Thyroid gland (tissue), 4 donors: ENCODE data around the gene TLCD2. TPM values are rescaled to one million over a fixed set of nuclear protein-coding genes. Genes with fewer than 3 reads are reported as not detected.

Experiments
- DNase-seq, 2 donors: peaks; one replicate each; pipeline ENCODE4 v3.0.0-alpha.2; 2019
- H3K27ac ChIP-seq, 3 donors: fragments of 200-600 bp; sonication (generic); 1 replicate in 2 of 3; 2 replicates in 1 of 3; pipeline ENCODE4 v1.5.1; 2016 to 2019; ENCODE audit warnings: mild to moderate bottlenecking in 1 of 3, moderate library complexity in 1 of 3
- H3K27me3 ChIP-seq: fragments of 200-600 bp; sonication (generic); one replicate; pipeline ENCODE4 v1.5.1; 2019
- H3K36me3 ChIP-seq, 2 donors: fragments of 200-600 bp; sonication (generic); one replicate each; pipeline ENCODE4 v1.5.1; 2016 to 2019
- H3K4me1 ChIP-seq, 2 donors: fragments of 200-600 bp; sonication (generic); one replicate each; pipeline ENCODE4 v1.5.1; 2017 to 2019
- H3K4me3 ChIP-seq, 3 donors: fragments of 200-600 bp; sonication (generic); replicated peaks in 1 of 3; 1 replicate in 2 of 3; 2 replicates in 1 of 3; pipeline ENCODE4 v1.5.1; 2016; ENCODE audit warnings: mild to moderate bottlenecking in 1 of 3
- H3K9me3 ChIP-seq: fragments of 200-600 bp; sonication (generic); one replicate; pipeline ENCODE4 v1.5.1; 2017
- POLR2A ChIP-seq, 2 donors: fragments of 450-650 bp; IDR thresholded peaks; one replicate each; pipeline ENCODE4 v1.6.1; 2017; ENCODE audit warnings: antibody characterized with exemption in 2 of 2, mild to moderate bottlenecking in 2 of 2, moderate library complexity in 1 of 2
- WGBS, 2 donors: methylation state at CpG; one replicate each; pipeline ENCODE4 v1.1.5; 2017; 5-methylcytosine and 5-hydroxymethylcytosine counted together
- intact Hi-C: fragments of 100-400 bp; cut with DNase I; formaldehyde crosslinking; loops from one replicate; pipeline ENCODE4 v1.15.1; 2023
- total RNA-seq, 4 donors: library from RNA; depleted of rRNA; stranded (reverse); fragments of >200 nt; gene quantifications; one replicate each; pipeline ENCODE4 v1.2.3, GENCODE V29; 2016
- TF ChIP-seq, protein P1 (sequence below), 6 experiments: fragments of 200-600 bp in 3 of 6; fragments of 450-650 bp in 3 of 6; sonication (generic) in 3 of 6; IDR thresholded peaks; one replicate each; pipeline ENCODE4 v1.5.1; 2016 to 2019; ENCODE audit warnings: antibody characterized with exemption in 6 of 6, mild to moderate bottlenecking in 2 of 6, inconsistent platforms in 1 of 6, moderate library complexity in 1 of 6

TLCD2 gene
- total RNA-seq, 4 donors from 2014 or later = 1.7 to 5.6 (median 3.7) TPM

DNA sequence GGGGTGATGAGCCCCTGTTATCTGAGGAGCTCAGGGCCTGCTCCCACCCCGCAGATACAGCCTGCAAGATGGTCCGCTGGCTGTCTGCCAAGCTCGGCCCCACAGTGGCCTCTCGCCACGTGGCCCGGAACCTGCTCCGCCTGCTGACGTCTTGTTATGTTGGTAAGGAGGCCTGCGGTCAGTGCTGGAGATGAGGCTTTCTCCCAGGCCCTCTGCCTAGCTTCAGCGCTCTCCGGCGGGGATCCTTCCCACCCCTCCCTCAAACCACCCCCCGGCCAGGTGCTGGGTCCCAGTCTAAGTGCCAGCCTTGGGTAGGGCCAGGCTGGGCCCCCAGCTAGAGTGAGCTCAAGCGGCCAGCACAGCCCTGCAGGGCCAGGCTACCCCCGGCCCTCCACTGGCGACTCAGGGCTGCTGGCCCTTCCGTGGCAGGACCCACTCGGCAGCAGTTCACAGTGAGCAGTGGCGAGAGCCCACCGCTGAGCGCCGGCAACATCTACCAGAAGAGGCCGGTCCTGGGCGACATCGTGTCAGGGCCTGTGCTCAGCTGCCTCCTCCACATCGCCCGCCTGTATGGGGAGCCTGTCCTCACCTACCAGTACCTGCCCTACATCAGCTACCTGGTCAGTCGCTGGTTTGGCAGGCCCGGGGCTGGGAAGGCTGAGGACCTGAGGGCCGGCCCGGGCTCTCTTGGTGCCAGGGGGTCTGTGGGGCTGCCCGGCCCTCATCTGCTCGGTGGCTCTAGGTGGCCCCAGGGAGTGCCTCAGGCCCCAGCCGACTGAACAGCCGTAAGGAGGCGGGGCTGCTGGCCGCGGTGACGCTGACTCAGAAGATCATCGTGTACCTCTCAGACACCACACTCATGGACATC lies 20.4 kb upstream of the TLCD2 start:
- Histone ChIP-seq H3K36me3 (peaks cover 16 to 29% of the 10 kb centered on the region in 2 donors), H3K27me3 (no peaks in the 10 kb centered on the region), H3K27ac (peak overlapping the region; percentile 39 to 76 (median 61)), H3K4me3 (no peak overlapping the region), H3K9me3 (no peaks in the 10 kb centered on the region), H3K4me1 (peaks cover 0 to 9% of the 10 kb centered on the region in 2 donors)
- DNase-seq = peak; percentile 53 to 54
- 80 to 90% methylated on average over 2 to 13 of the region's 40 CpGs for WGBS, 2 donors
- intact Hi-C loops = no loop called here
- TF ChIP-seq POLR2A (IDR thresholded peaks at IDR 0.05) = no peak
- TF ChIP-seq, protein P1, sequence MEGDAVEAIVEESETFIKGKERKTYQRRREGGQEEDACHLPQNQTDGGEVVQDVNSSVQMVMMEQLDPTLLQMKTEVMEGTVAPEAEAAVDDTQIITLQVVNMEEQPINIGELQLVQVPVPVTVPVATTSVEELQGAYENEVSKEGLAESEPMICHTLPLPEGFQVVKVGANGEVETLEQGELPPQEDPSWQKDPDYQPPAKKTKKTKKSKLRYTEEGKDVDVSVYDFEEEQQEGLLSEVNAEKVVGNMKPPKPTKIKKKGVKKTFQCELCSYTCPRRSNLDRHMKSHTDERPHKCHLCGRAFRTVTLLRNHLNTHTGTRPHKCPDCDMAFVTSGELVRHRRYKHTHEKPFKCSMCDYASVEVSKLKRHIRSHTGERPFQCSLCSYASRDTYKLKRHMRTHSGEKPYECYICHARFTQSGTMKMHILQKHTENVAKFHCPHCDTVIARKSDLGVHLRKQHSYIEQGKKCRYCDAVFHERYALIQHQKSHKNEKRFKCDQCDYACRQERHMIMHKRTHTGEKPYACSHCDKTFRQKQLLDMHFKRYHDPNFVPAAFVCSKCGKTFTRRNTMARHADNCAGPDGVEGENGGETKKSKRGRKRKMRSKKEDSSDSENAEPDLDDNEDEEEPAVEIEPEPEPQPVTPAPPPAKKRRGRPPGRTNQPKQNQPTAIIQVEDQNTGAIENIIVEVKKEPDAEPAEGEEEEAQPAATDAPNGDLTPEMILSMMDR (IDR thresholded peaks at IDR 0.05) = no peak

DNA sequence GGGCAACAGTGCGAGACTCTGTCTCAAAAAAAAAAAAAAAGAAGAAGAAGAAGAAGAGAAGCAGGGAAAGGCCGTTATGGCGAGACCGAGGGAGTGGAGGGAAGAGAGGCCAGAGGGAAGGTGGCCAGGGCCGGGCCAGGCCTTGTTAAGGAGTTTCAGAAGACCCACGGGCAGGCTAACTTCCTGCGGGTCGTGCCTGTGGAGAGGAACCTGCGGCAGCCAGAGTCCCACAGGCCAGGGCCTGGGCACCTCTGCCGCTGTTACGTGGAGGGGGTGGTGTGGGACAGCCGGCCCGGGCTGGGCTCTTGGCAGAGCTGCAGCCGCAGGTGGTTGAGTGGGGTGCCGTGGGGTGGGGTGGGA lies 19.8 kb upstream of the TLCD2 start:
- Histone ChIP-seq H3K4me1 (peaks cover 6 to 15% of the 10 kb centered on the region in 2 donors), H3K27me3 (no peaks in the 10 kb centered on the region), H3K9me3 (no peaks in the 10 kb centered on the region), H3K4me3 (no peak overlapping the region), H3K36me3 (peaks cover 16 to 29% of the 10 kb centered on the region in 2 donors), H3K27ac (peak overlapping the region in 2 of 3 donors; percentile 61 to 76)
- TF ChIP-seq POLR2A (IDR thresholded peaks at IDR 0.05) = no peak
- TF ChIP-seq, protein P1 (IDR thresholded peaks at IDR 0.05) = no peak
- 68 to 69% methylated on average over 12 to 13 of the region's 15 CpGs for WGBS, 2 donors
- DNase-seq = no peak
- intact Hi-C loops = loop anchor here (5.0 kb wide), 1 partner anchor 57 kb away; no protein-coding TSS in a partner anchor

DNA sequence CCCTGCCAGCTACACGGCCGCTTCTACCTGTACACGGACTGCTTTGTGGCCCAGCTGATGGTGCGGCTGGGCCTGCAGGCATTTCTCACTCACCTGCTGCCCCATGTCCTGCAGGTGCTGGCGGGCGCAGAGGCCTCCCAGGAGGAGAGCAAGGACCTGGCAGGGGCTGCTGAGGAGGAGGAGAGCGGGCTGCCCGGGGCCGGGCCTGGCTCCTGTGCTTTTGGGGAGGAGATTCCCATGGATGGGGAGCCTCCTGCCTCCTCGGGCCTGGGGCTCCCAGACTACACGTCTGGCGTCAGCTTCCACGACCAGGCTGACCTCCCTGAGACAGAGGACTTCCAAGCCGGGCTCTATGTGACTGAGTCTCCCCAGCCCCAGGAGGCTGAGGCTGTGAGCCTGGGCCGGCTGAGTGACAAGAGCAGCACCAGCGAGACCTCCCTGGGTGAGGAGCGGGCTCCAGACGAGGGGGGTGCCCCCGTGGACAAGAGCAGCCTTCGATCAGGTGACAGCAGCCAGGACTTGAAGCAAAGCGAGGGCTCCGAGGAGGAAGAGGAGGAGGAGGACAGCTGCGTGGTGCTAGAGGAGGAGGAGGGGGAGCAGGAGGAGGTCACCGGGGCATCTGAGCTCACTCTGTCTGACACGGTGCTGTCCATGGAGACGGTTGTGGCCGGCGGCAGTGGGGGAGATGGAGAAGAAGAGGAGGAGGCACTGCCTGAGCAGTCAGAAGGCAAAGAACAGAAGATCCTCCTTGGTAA lies 17.9 kb upstream of the TLCD2 start:
- Histone ChIP-seq H3K27ac (no peak overlapping the region), H3K4me1 (peaks cover 14 to 25% of the 10 kb centered on the region in 2 donors)
- 88 to 93% methylated on average over 24 to 26 of the region's 28 CpGs for WGBS, 2 donors

DNA sequence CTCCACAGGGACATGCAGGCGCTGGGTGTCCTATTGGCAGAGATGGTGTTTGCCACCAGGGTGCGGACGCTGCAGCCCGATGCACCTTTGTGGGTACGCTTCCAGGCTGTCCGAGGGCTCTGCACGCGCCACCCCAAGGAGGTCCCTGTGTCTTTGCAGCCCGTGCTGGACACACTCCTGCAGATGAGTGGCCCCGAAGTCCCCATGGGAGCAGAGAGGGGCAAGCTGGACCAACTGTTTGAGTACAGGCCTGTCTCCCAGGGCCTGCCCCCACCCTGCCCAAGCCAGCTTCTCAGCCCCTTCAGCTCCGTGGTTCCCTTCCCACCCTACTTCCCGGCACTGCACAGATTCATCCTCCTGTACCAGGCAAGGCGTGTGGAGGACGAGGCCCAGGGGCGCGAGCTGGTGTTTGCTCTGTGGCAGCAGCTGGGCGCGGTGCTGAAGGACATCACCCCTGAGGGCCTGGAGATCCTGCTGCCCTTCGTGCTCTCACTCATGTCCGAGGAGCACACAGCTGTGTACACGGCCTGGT lies 17.1 kb upstream of the TLCD2 start:
- intact Hi-C loops = loop anchor here (5.0 kb wide), 1 partner anchor 60 kb away; no protein-coding TSS in a partner anchor
- H3K9me3 ChIP-seq = no peaks in the 10 kb centered on the region
- WGBS, 2 donors = 87 to 89% methylated on average over 14 of the region's 21 CpGs
- no peak overlapping the region for H3K27ac ChIP-seq
- TF ChIP-seq POLR2A (IDR thresholded peaks at IDR 0.05) = no peak
- TF ChIP-seq, protein P1 (IDR thresholded peaks at IDR 0.05) = no peak
- no peak for DNase-seq
- H3K36me3 ChIP-seq = peaks cover 9 to 14% of the 10 kb centered on the region in 2 donors
- no peaks in the 10 kb centered on the region for H3K27me3 ChIP-seq
- H3K4me1 ChIP-seq = peaks cover 14 to 25% of the 10 kb centered on the region in 2 donors
- H3K4me3 ChIP-seq = no peak overlapping the region

More for the DNA sequence above, 17.9 kb upstream of the TLCD2 start:
- no peak for DNase-seq
- intact Hi-C loops = loop anchor here (5.0 kb wide), 1 partner anchor 59 kb away; no protein-coding TSS in a partner anchor
- H3K4me3 ChIP-seq = no peak overlapping the region
- H3K36me3 ChIP-seq = peaks cover 13 to 21% of the 10 kb centered on the region in 2 donors
- no peaks in the 10 kb centered on the region for H3K27me3 ChIP-seq
- TF ChIP-seq, protein P1 (IDR thresholded peaks at IDR 0.05) = no peak
- TF ChIP-seq POLR2A (IDR thresholded peaks at IDR 0.05) = no peak
- H3K9me3 ChIP-seq = no peaks in the 10 kb centered on the region
